Astrocyte (in vitro differentiated cells and primary cell): ENCODE results near the gene SLBP. TPM values are rescaled to one million over a fixed set of nuclear protein-coding genes. Genes with fewer than 3 reads are reported as not detected.

Source experiments
- DNase-seq: peaks from one replicate; pipeline ENCODE4 v3.0.0-alpha.2; 2010; ENCODE audit warnings: low read depth
- FAIRE-seq: peaks from 2 replicates; lab custom pipeline; 2011; peaks lifted over from hg19 to GRCh38; lab: Jason Lieb, UNC
- H2AFZ ChIP-seq: 2 replicates; pipeline ENCODE4 v1.6.0; 2012; ENCODE audit warnings: low read depth, low read length, inconsistent platforms
- H3K27ac ChIP-seq: 2 replicates; pipeline ENCODE4 v1.5.1; 2011; ENCODE audit warnings: low read depth, low read length, inconsistent platforms
- H3K27me3 ChIP-seq: 2 replicates; pipeline ENCODE4 v1.6.0; 2011; ENCODE audit warnings: low read length, inconsistent platforms; ENCODE audit not compliant: insufficient read depth
- H3K36me3 ChIP-seq: 2 replicates; pipeline ENCODE4 v1.5.1; 2011; ENCODE audit warnings: low read length, inconsistent platforms; ENCODE audit not compliant: insufficient read depth
- H3K4me1 ChIP-seq: 2 replicates; pipeline ENCODE4 v1.5.1; 2011; ENCODE audit warnings: low read length, inconsistent platforms; ENCODE audit not compliant: insufficient read depth
- H3K4me2 ChIP-seq: 2 replicates; pipeline ENCODE4 v1.6.0; 2012; ENCODE audit warnings: low read length, inconsistent platforms
- H3K4me3 ChIP-seq: 2 replicates; pipeline ENCODE4 v1.5.1; 2011; ENCODE audit warnings: low read depth, mild to moderate bottlenecking, low read length, inconsistent platforms; ENCODE audit not compliant: insufficient read depth
- H3K79me2 ChIP-seq: 2 replicates; pipeline ENCODE4 v1.6.0; 2012; ENCODE audit warnings: mild to moderate bottlenecking, low read length, inconsistent platforms; ENCODE audit not compliant: insufficient read depth
- H3K9ac ChIP-seq: 2 replicates; pipeline ENCODE4 v1.6.0; 2012; ENCODE audit warnings: mild to moderate bottlenecking, low read length, inconsistent platforms
- H3K9me3 ChIP-seq: 2 replicates; pipeline ENCODE4 v1.5.1; 2012; ENCODE audit warnings: low read depth, mild to moderate bottlenecking, low read length, inconsistent platforms; ENCODE audit not compliant: insufficient read depth
- H4K20me1 ChIP-seq: 2 replicates; pipeline ENCODE4 v1.6.0; 2012; ENCODE audit warnings: low read length, inconsistent platforms; ENCODE audit not compliant: insufficient read depth
- H3K27ac Mint-ChIP-seq: one replicate; pipeline ENCODE4 v1.8.0; 2021; ENCODE audit warnings: mild to moderate bottlenecking, mixed read lengths; ENCODE audit not compliant: unreplicated experiment
- H3K27me3 Mint-ChIP-seq: one replicate; pipeline ENCODE4 v1.8.0; 2021; ENCODE audit warnings: low read depth, mixed read lengths; ENCODE audit not compliant: unreplicated experiment
- H3K36me3 Mint-ChIP-seq: one replicate; pipeline ENCODE4 v1.8.0; 2021; ENCODE audit warnings: low read depth, mixed read lengths; ENCODE audit not compliant: unreplicated experiment
- H3K4me1 Mint-ChIP-seq: one replicate; pipeline ENCODE4 v1.8.0; 2021; ENCODE audit warnings: low read depth, mixed read lengths; ENCODE audit not compliant: unreplicated experiment
- H3K4me3 Mint-ChIP-seq: one replicate; pipeline ENCODE4 v1.8.0; 2021; ENCODE audit warnings: mild to moderate bottlenecking, moderate library complexity, mixed read lengths; ENCODE audit not compliant: unreplicated experiment
- H3K9me3 Mint-ChIP-seq: one replicate; pipeline ENCODE4 v1.8.0; 2021; ENCODE audit warnings: mild to moderate bottlenecking, mixed read lengths; ENCODE audit not compliant: unreplicated experiment
- EZH2 ChIP-seq: IDR thresholded peaks from 2 replicates; pipeline ENCODE4 v1.6.1; 2012; ENCODE audit warnings: mild to moderate bottlenecking, low read length, inconsistent platforms; ENCODE audit not compliant: insufficient read depth
- total RNA-seq: library from RNA; stranded (reverse); gene quantifications from 2 replicates; pipeline ENCODE4 v1.2.1, GENCODE V29; 2021
- TF ChIP-seq, protein P1 (sequence below): IDR thresholded peaks from 2 replicates; pipeline ENCODE4 v1.5.1; 2011; ENCODE audit warnings: low read depth, mild to moderate bottlenecking, inconsistent platforms, low read length, moderate library complexity; ENCODE audit not compliant: insufficient read depth

SLBP gene
- total RNA-seq, 1 donor from 2014 or later: 44.5 TPM

DNA sequence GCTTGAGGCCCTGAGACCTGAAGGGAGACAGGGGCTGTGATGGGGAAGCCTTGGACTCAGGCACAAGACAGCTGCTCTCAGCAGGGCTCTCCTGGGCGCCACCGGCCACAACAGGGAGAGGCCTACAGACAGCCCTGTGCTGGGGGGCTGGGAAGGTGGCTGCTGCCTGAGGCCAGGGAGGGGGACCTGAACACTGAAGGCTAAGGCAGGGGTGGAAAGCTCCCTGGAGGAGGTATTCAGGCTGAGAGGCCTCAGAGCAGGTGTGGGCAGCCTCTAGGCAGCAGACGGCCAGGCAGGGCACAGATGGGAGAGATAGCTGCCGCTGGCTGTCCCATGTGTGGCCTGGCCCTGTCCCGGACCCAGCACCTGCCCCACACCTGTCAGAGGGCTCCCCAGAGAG is 42.2 kb upstream of the SLBP start:
- Histone ChIP-seq H3K9me3 (no peaks in the 10 kb centered on the region), H3K4me1 (no peaks in the 10 kb centered on the region), H3K27me3 (no peaks in the 10 kb centered on the region), H4K20me1 (no peaks in the 10 kb centered on the region), H3K79me2 (no peaks in the 10 kb centered on the region), H3K4me3 (no peak overlapping the region), H2AFZ (no peak overlapping the region), H3K27ac (no peak overlapping the region), H3K36me3 (no peaks in the 10 kb centered on the region), H3K9ac (no peak overlapping the region), H3K4me2 (no peak overlapping the region)
- no peaks in the 10 kb centered on the region for H3K4me1 Mint-ChIP-seq
- H3K27me3 Mint-ChIP-seq: peaks cover 3% of the 10 kb centered on the region
- no peak overlapping the region for H3K4me3 Mint-ChIP-seq
- TF ChIP-seq, protein P1, sequence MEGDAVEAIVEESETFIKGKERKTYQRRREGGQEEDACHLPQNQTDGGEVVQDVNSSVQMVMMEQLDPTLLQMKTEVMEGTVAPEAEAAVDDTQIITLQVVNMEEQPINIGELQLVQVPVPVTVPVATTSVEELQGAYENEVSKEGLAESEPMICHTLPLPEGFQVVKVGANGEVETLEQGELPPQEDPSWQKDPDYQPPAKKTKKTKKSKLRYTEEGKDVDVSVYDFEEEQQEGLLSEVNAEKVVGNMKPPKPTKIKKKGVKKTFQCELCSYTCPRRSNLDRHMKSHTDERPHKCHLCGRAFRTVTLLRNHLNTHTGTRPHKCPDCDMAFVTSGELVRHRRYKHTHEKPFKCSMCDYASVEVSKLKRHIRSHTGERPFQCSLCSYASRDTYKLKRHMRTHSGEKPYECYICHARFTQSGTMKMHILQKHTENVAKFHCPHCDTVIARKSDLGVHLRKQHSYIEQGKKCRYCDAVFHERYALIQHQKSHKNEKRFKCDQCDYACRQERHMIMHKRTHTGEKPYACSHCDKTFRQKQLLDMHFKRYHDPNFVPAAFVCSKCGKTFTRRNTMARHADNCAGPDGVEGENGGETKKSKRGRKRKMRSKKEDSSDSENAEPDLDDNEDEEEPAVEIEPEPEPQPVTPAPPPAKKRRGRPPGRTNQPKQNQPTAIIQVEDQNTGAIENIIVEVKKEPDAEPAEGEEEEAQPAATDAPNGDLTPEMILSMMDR: no peak
- no peak for TF ChIP-seq EZH2
- no peaks in the 10 kb centered on the region for H3K9me3 Mint-ChIP-seq
- no peaks in the 10 kb centered on the region for H3K36me3 Mint-ChIP-seq
- FAIRE-seq: no peak
- no peak overlapping the region for H3K27ac Mint-ChIP-seq
- no peak for DNase-seq

DNA sequence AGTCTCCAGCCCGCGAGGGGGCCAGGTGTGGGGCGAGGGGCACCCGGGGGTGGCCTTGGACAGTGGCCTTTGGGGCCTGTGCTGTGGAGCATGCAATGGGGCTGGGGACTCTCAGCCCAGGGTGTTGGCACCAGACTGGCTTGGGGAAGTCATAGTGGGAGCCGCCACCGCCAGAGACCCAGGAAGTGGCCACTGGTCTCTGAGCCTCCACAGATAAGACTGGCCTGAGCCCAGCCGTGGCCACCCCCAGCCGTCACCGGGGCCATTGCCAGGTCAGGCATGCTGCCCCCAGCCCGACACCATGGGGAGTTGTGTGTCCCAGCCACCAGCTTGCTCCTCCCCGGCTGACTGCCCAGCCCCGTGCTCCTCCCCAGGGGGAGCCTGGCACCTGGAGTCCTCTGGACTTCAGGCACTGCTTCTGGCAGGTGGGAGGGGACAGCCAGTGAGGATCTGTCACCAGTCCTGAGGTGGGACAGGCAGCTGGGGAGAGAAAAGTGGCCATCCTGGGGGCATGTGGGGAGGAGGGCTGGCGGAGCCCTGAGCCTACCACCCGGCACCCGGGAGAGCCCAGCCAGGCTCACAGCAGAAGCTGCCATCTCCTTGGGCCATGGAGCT is 41.7 kb upstream of the SLBP start:
- Histone ChIP-seq H3K4me1 (no peaks in the 10 kb centered on the region), H3K4me3 (no peak overlapping the region), H3K79me2 (no peaks in the 10 kb centered on the region), H3K36me3 (no peaks in the 10 kb centered on the region), H3K27me3 (no peaks in the 10 kb centered on the region), H3K27ac (no peak overlapping the region), H3K9ac (no peak overlapping the region), H3K4me2 (no peak overlapping the region), H4K20me1 (no peaks in the 10 kb centered on the region), H3K9me3 (no peaks in the 10 kb centered on the region), H2AFZ (no peak overlapping the region)
- FAIRE-seq (no peak), DNase-seq (no peak)
- no peaks in the 10 kb centered on the region for H3K9me3 Mint-ChIP-seq
- no peak overlapping the region for H3K27ac Mint-ChIP-seq
- H3K4me1 Mint-ChIP-seq: no peaks in the 10 kb centered on the region
- TF ChIP-seq, protein P1: no peak
- no peak for TF ChIP-seq EZH2
- no peaks in the 10 kb centered on the region for H3K36me3 Mint-ChIP-seq
- H3K27me3 Mint-ChIP-seq: peaks cover 3% of the 10 kb centered on the region
- no peak overlapping the region for H3K4me3 Mint-ChIP-seq

DNA sequence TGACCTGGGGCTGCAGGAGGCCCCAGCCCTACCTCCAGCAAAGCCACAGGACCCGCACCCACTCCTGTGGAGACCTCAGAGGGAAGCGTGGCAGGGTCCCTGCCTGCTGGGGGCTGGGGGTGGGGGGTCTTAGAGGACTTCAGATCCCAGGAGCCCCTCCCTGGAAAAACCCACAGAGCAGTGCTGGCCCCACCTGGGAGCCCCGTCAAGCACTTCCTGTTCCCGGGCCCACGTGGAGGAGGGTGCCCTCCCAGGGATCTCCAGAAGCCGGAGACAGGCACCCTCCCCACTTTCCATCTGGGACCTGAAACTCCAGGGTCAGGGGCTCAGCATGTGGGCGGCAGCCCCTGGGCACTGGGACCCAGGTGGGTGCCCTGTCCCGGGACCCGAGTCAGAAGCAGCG is 41.2 kb upstream of the SLBP start:
- no peaks in the 10 kb centered on the region for H3K36me3 Mint-ChIP-seq
- H3K9me3 Mint-ChIP-seq: no peaks in the 10 kb centered on the region
- peaks cover 3% of the 10 kb centered on the region for H3K27me3 Mint-ChIP-seq
- no peak overlapping the region for H3K4me2 ChIP-seq
- no peak overlapping the region for H3K9ac ChIP-seq
- no peaks in the 10 kb centered on the region for H3K36me3 ChIP-seq
- no peaks in the 10 kb centered on the region for H3K4me1 Mint-ChIP-seq
- DNase-seq (no peak), FAIRE-seq (no peak)
- H3K9me3 ChIP-seq: no peaks in the 10 kb centered on the region
- no peak overlapping the region for H3K27ac Mint-ChIP-seq
- no peaks in the 10 kb centered on the region for H3K79me2 ChIP-seq
- no peak overlapping the region for H3K4me3 ChIP-seq
- H4K20me1 ChIP-seq: no peaks in the 10 kb centered on the region
- no peak overlapping the region for H3K27ac ChIP-seq
- no peak for TF ChIP-seq EZH2
- H3K4me3 Mint-ChIP-seq: no peak overlapping the region
- no peaks in the 10 kb centered on the region for H3K4me1 ChIP-seq
- H2AFZ ChIP-seq: no peak overlapping the region
- no peaks in the 10 kb centered on the region for H3K27me3 ChIP-seq
